HTR-8/SVneo (cell line): Measurements from ENCODE around the gene CDC42BPB.
"Not testable (repeated sequence)": the region's sequence is repeated elsewhere in the genome, so short reads cannot be mapped to it uniquely, and the experiment has no call there.

ENCODE experiments used
- DNase-seq: peaks from one replicate; pipeline ENCODE4 v3.0.0; 2011; ENCODE audit warnings: low spot score, mixed read lengths; ENCODE audit not compliant: insufficient read length
- FAIRE-seq: peaks from 2 replicates; lab custom pipeline; 2011; peaks lifted over from hg19 to GRCh38; lab: Jason Lieb, UNC

Gene CDC42BPB

GRCh38 chr14:102896735-102897134 lies 160.6 kb downstream of the CDC42BPB start:
- not testable (repeated sequence) for FAIRE-seq, DNase-seq

DNA sequence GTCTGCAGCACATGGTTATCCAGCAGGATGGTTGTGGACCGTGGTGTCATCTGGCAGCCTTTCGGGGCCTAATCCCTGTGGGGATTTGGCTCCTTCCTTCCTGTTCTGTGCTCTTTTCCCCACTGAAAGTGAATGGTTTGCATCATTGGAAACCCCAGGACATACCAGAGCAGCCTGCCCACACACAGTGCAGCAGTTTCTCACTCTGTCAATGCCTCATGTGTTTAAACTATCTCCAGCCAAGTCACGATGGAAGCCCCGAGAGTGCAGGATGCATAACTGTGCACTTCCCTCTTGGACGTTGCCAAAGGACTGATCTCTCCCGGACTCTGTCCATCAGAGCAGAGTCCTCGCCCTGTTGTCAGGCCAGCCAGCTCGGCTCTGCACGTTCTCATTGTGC lies 163.9 kb downstream of the CDC42BPB start:
- FAIRE-seq (no peak), DNase-seq (no peak)

DNA sequence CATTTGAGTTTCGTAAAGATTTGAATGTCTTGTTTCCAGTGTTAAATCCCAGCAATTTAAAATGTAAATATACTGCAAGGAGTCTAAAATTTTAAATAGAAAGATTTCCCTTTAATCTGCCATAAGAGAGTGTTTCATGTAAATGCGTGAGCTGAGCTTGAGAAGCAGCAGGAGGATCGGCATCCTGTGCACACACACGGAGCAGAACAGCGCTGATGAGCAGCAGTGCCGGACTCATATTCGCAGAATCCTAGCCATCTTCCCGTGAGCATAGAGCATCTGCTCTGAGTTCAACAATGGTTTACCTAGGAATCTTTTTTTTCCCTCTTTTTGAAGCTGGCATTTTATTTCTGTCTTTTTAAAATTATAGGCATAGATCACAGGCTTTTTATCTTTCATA lies 164.7 kb downstream of the CDC42BPB start:
- DNase-seq (no peak), FAIRE-seq (no peak)

- DNase-seq = no peak
- FAIRE-seq = no peak
Measured at GRCh38 chr14:102891556-102891955, 165.8 kb downstream of the CDC42BPB start.

DNA sequence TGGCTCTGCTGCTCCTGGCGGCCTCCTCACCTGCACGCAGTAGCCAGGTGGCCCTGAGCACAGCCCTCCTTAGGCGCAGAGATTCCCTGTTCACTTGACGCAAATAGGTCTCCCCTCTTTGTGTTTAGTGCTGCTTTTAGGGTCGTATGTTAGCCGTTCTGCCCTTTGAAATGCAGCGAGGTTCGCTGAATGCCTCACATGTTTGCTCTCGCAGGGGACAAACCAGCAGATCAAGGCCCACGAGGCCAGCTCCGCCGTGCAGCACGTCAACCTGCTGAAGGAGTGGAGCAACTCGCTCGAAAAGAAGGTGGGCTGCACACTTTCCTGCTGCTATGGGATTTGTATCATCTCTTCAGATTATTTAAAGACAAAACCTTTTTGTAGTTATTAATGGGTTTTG lies 166.2 kb downstream of the CDC42BPB start:
- DNase-seq = no peak
- no peak for FAIRE-seq

GRCh38 chr14:102889615-102890014 lies 167.7 kb downstream of the CDC42BPB start:
- DNase-seq (no peak), FAIRE-seq (no peak)

- FAIRE-seq (no peak), DNase-seq (no peak)
Measured at GRCh38 chr14:102888748-102889147, 168.6 kb downstream of the CDC42BPB start.

DNA sequence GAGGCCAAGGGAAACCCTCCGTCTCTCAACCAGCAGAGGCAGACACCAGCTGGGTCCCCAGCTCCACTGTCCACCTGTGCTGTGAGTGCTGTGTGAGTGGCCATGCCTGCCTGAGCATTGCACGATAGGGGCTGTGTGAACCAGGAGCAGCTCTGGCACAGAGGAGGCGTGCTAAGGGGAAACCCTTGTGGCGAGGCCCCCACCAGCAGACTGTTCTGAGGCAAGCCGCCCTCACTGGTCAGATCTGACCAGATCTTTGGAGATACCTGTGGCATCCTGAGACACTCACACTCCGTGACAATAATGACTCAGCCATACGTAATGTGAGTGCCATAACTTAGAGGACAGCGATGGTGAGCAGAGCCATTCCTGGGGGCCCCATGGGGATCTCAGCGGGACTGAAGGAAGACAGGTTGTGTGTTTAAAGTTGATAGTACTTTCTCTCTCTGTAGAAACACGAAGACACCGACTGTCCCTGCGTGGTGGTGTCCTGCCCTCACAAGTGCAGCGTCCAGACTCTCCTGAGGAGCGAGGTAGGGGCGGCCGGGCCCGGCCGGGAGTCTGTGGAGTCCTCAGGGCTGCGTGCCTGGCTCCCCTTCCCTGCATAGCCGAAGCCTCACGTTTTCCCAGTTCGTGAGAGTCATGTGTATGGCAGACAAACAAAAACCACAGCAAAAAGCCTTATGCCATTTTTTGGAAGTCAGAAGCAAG lies 171.5 kb downstream of the CDC42BPB start:
- FAIRE-seq = no peak
- DNase-seq = no peak

GRCh38 chr14:102883554-102883953 lies 173.8 kb downstream of the CDC42BPB start:
- FAIRE-seq (no peak), DNase-seq (no peak)

- DNase-seq = no peak
- no peak for FAIRE-seq
Measured at GRCh38 chr14:102883089-102883541, 174.2 kb downstream of the CDC42BPB start.
